Vagina (tissue), 2 donors: Measurements from ENCODE around the gene ARFGEF3.

Experiments used
- CTCF ChIP-seq, 3 experiments: fragments of 450-650 bp in 2 of 3; fragments of 200-600 bp in 1 of 3; sonication (generic) in 1 of 3; IDR thresholded peaks; one replicate each; pipeline ENCODE4 v1.5.1; 2017 to 2019; ENCODE audit warnings: antibody characterized with exemption in 3 of 3, mild to moderate bottlenecking in 2 of 3, moderate library complexity in 2 of 3
- POLR2A ChIP-seq, 2 donors: fragments of 450-650 bp; IDR thresholded peaks; one replicate each; pipeline ENCODE4 v1.6.1; 2017; ENCODE audit warnings: antibody characterized with exemption in 2 of 2, mild to moderate bottlenecking in 2 of 2, moderate library complexity in 2 of 2
- POLR2AphosphoS5 ChIP-seq, 2 donors: sonication (generic); formaldehyde crosslinking; IDR thresholded peaks; one replicate each; pipeline ENCODE4 v1.9.0; 2017; ENCODE audit warnings: antibody characterized with exemption in 2 of 2, mild to moderate bottlenecking in 2 of 2, low read depth in 1 of 2; ENCODE audit not compliant: insufficient read depth in 1 of 2

GRCh38 chr6:138187156-138187555 lies 25.4 kb downstream of the ARFGEF3 start:
- TF ChIP-seq POLR2A (IDR thresholded peaks at IDR 0.05) = no peak
- TF ChIP-seq CTCF (IDR thresholded peaks at IDR 0.05) = no peak
- no peak for TF ChIP-seq POLR2AphosphoS5 (IDR thresholded peaks at IDR 0.05; ENCODE audit: insufficient read depth in 1 of 2, low read depth in 1 of 2)
